Measurements from ENCODE around the gene SEMA5A. TPM values are rescaled to one million over a fixed set of nuclear protein-coding genes. Genes with fewer than 3 reads are reported as not detected.

SEMA5A gene
- total and polyA plus RNA-seq, 7 donors = 0.60 to 4.7 (median 2.8) TPM

DNA sequence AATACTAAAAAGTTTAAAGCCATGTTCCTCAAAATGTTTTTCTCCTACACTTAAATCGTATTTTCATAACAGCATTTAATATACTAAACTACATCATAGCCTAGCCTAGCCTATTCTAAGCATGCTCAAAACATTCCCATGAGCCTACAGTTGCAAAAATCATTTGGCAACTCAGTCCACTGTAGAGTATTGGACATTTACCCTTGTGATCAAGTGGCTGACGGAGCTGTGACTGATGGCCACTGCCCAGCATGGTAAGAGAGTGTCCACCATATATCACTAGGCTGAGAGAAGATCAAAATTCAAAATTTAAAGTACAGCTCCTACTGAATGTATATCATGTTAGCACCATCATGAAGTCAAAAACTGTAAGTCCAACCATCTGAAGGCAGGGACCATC lies 30.9 kb downstream of the SEMA5A start:
- H3K4me3 ChIP-seq = no peak overlapping the region
- WGBS, 2 donors = 80 to 86% methylated on average over 2 of the region's 2 CpGs
- H3K4me1 ChIP-seq = peaks cover 0 to 9% (median 8%) of the 10 kb centered on the region in 4 donors
- no peaks in the 10 kb centered on the region for H3K27me3 ChIP-seq
- no peaks in the 10 kb centered on the region for H3K9me3 ChIP-seq
- no peak overlapping the region for H3K27ac ChIP-seq
- TF ChIP-seq, protein P1, sequence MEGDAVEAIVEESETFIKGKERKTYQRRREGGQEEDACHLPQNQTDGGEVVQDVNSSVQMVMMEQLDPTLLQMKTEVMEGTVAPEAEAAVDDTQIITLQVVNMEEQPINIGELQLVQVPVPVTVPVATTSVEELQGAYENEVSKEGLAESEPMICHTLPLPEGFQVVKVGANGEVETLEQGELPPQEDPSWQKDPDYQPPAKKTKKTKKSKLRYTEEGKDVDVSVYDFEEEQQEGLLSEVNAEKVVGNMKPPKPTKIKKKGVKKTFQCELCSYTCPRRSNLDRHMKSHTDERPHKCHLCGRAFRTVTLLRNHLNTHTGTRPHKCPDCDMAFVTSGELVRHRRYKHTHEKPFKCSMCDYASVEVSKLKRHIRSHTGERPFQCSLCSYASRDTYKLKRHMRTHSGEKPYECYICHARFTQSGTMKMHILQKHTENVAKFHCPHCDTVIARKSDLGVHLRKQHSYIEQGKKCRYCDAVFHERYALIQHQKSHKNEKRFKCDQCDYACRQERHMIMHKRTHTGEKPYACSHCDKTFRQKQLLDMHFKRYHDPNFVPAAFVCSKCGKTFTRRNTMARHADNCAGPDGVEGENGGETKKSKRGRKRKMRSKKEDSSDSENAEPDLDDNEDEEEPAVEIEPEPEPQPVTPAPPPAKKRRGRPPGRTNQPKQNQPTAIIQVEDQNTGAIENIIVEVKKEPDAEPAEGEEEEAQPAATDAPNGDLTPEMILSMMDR (IDR thresholded peaks at IDR 0.05) = no peak
- TF ChIP-seq POLR2AphosphoS5 (IDR thresholded peaks at IDR 0.05) (no peak), EP300 (IDR thresholded peaks at IDR 0.05) (no peak), POLR2A (IDR thresholded peaks at IDR 0.05) (no peak)
- intact Hi-C loops (cut with DNase I) = no loop called here
- DNase-seq = no peak
- no peaks in the 10 kb centered on the region for H3K36me3 ChIP-seq

- peaks cover 0 to 9% (median 8%) of the 10 kb centered on the region in 4 donors for H3K4me1 ChIP-seq
- H3K36me3 ChIP-seq = no peaks in the 10 kb centered on the region
- TF ChIP-seq POLR2AphosphoS5 (IDR thresholded peaks at IDR 0.05) = no peak
- no peak for TF ChIP-seq EP300 (IDR thresholded peaks at IDR 0.05)
- H3K27me3 ChIP-seq = no peaks in the 10 kb centered on the region
- no peaks in the 10 kb centered on the region for H3K9me3 ChIP-seq
- intact Hi-C loops (cut with DNase I) = no loop called here
- 57 to 66% methylated on average over 4 of the region's 4 CpGs for WGBS, 2 donors
- no peak for DNase-seq
- no peak overlapping the region for H3K4me3 ChIP-seq
- no peak overlapping the region for H3K27ac ChIP-seq
Observed at GRCh38 chr5:9513827-9514226, 32.0 kb downstream of the SEMA5A start.

DNA sequence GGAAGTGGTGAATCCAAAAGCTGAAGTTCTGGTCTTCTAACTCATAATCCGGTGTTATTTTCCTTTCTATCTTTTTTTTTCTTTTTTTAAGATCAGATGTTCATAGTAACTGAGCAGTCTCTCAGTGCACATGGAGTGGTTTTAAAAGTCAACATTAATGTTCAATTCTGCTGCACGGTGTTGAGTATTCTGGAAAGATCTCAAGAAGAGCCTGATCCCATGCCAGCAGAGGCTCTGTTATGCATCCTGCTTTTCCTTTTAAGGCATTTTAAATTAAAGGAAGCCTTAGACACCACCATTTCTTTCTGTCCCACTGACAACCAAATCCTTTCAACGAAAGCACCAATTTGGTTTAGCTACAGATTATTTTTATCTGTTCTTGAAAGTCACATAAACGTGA lies 33.4 kb downstream of the SEMA5A start:
- no peaks in the 10 kb centered on the region for H3K9me3 ChIP-seq
- no peak overlapping the region for H3K4me3 ChIP-seq
- no peak for TF ChIP-seq POLR2A (IDR thresholded peaks at IDR 0.05)
- peak in 1 of 4 donors; percentile 23 for TF ChIP-seq POLR2AphosphoS5 (IDR thresholded peaks at IDR 0.05)
- H3K27ac ChIP-seq = peak overlapping the region in 1 of 4 donors; percentile 45
- H3K4me1 ChIP-seq = peaks cover 0 to 13% (median 8%) of the 10 kb centered on the region in 4 donors
- 69 to 84% methylated on average over 4 of the region's 4 CpGs for WGBS, 2 donors
- intact Hi-C loops (cut with DNase I) = no loop called here
- H3K36me3 ChIP-seq = no peaks in the 10 kb centered on the region
- DNase-seq = no peak
- H3K27me3 ChIP-seq = no peaks in the 10 kb centered on the region

- DNase-seq = no peak
- H3K27me3 ChIP-seq = no peaks in the 10 kb centered on the region
- H3K36me3 ChIP-seq = no peaks in the 10 kb centered on the region
- no peak overlapping the region for H3K4me3 ChIP-seq
- intact Hi-C loops (cut with DNase I) = no loop called here
- TF ChIP-seq EP300 (IDR thresholded peaks at IDR 0.05) (no peak), POLR2A (IDR thresholded peaks at IDR 0.05) (no peak), POLR2AphosphoS5 (IDR thresholded peaks at IDR 0.05) (no peak)
- TF ChIP-seq, protein P1 (IDR thresholded peaks at IDR 0.05) = no peak
- H3K9me3 ChIP-seq = no peaks in the 10 kb centered on the region
- 83 to 90% methylated on average over 6 of the region's 6 CpGs for WGBS, 2 donors
- no peak overlapping the region for H3K27ac ChIP-seq
- H3K4me1 ChIP-seq = peaks cover 0 to 16% (median 8%) of the 10 kb centered on the region in 4 donors
Observed at GRCh38 chr5:9507974-9508373, 37.9 kb downstream of the SEMA5A start.

DNA sequence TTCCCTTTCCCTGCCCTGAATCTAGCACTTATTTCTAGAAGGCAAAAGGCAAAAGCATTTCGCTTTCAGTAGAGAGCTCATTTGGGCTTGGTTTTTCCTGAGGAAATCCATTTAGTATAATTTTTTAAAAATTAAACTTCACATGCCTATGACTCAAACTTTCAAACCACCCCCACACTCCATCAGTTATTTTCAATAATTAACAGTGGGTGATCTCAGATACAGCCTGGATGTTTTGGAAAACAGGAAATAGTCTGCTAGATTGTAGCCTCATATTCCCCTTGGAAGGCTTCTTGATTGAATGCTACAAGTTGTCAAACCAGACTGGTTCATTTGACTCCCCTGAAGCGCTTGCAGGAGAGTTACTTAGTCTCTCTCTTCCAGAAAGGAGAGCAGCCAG lies 40.6 kb downstream of the SEMA5A start:
- H3K27me3 ChIP-seq = no peaks in the 10 kb centered on the region
- WGBS, 2 donors = 90 to 91% methylated on average over 2 of the region's 2 CpGs
- no peaks in the 10 kb centered on the region for H3K9me3 ChIP-seq
- H3K36me3 ChIP-seq = no peaks in the 10 kb centered on the region
- intact Hi-C loops (cut with DNase I) = no loop called here
- no peak for DNase-seq
- H3K27ac ChIP-seq = no peak overlapping the region
- H3K4me3 ChIP-seq = no peak overlapping the region
- TF ChIP-seq POLR2A (IDR thresholded peaks at IDR 0.05) = no peak
- no peak for TF ChIP-seq EP300 (IDR thresholded peaks at IDR 0.05)
- TF ChIP-seq POLR2AphosphoS5 (IDR thresholded peaks at IDR 0.05) = no peak
- TF ChIP-seq, protein P1 (IDR thresholded peaks at IDR 0.05) = no peak
- peaks cover 0 to 15% (median 0%) of the 10 kb centered on the region in 4 donors for H3K4me1 ChIP-seq

- no peak for DNase-seq
- H3K36me3 ChIP-seq = no peaks in the 10 kb centered on the region
- H3K4me3 ChIP-seq = no peak overlapping the region
- WGBS, 2 donors = 100% methylated on average over 1 of the region's 1 CpG
- intact Hi-C loops (cut with DNase I) = no loop called here
- H3K4me1 ChIP-seq = peaks cover 0 to 10% (median 0%) of the 10 kb centered on the region in 4 donors
- no peaks in the 10 kb centered on the region for H3K9me3 ChIP-seq
- H3K27ac ChIP-seq = no peak overlapping the region
- H3K27me3 ChIP-seq = no peaks in the 10 kb centered on the region
- TF ChIP-seq POLR2A (IDR thresholded peaks at IDR 0.05) (no peak), EP300 (IDR thresholded peaks at IDR 0.05) (no peak), POLR2AphosphoS5 (IDR thresholded peaks at IDR 0.05) (no peak)
- TF ChIP-seq, protein P1 (IDR thresholded peaks at IDR 0.05) = no peak
Observed at GRCh38 chr5:9502864-9503263, 43.0 kb downstream of the SEMA5A start.
